ENCODE results near the gene NCAPD2.
"Not testable (repeated sequence)": the region's sequence is repeated elsewhere in the genome, so short reads cannot be mapped to it uniquely, and the experiment has no call there.

NCAPD2 gene

GRCh38 chr12:6552140-6552551 lies 58.2 kb downstream of the NCAPD2 start:
- no peak for DNase-seq

DNA sequence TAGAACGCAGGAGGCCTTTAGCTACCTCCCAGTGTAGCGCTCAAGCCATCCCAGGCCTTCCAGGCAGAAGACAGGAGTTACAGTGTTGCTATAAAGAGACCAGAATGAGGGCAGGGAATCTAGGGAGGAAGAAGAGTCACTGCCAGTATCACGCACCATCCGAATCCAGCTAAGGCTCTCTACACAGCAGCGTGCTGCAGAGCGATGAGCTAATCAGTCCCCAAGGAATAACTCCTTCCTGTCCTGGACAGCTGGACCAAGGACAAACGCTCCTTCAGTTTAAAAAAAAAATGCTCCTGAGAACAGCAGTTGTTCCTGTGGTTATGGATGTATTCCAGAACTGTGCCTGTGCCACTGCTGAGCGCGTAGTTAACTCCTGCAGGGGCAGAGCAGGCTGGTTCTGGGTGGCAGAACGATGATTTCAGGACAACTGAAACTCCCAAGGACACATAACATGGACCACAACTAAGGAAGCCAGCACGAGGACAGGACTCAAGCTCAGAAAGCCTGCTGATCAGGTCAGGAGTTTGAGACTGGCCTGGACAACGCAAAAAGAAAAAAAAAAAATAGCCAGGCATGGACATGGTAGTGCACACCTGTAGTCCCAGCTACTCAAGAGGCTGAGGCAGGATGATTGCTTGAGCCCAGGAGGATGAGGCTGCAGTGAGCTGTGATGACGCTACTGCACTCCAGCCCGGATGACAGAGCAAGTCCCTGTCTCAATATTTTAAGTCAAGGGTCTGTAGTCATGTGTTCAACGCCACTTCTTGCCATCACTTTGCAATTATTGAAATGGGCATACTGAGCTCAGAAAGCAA lies 59.4 kb downstream of the NCAPD2 start:
- no peak for DNase-seq

DNA sequence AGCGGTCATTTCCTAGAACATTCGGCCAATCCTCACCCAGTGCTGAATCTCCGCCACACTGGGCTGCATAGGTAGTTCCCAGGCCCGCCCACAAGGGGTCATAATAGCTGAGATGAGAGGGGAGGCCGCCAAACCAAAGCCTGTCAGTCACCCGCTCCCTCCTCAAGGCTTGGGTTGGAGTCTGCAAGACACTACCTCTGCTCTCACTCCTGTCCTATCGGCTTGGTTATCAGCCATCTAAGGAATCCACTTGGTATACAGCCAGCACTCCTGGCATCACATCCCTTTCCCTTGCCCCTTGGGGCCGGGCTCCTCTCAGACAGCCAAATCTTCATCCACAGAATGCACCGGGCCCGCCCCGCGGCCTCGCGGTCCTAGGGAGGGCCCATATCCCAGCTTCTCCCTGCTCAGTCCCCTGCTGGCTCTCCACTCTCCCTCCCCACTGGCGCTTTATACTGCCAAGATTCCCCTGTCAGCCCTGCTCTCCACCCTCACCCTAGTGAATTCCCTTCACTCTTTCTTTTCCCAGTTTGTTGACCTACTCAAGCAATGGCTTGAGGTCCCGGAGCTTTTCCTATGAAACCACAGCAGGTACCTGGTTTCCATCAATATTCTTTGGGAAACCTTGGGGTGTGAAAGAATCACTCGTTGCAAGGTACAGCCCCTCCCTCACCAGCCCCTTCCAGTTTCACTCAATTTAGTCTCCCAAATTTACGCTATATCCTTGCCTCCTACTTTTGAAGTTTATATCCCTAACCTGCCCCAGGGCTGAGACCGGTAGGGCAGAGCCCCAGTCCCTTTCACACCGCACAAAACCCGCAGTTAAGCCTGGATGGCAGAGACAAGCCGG lies 60.5 kb downstream of the NCAPD2 start:
- DNase-seq = peak; percentile 75

DNA sequence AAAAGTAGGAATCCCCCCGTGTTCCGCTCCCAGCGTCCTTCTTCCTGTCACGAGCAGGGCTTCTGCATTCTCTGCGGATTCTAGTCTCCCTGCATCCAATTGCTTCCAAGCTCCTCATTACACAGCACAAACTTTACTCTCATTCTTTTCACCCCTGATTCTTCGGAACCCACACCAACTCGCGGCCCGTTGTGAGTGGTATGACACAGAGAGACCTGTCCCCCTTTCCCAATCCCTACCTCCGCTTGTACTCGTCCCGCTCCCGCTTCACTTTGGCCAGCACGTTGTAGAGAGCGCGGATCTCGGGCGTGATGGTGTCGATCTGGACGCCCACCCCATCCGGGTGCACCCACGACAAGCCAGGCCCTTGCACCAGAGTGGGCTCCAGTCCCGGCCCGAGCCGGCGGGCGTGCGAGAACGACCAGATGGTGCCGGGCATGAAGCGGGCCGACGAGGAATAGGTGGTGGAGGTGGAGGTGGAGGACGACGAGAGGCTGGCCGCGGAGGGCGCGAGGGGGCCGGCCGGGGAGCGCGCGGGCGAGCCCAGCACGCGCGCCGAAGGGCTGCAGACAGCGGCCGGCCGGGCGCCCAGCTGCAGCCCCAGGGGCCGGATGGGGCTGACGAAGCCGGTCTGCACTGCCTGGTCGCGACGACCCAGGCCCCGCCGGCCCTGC lies 61.3 kb downstream of the NCAPD2 start:
- DNase-seq = no peak

- not testable (repeated sequence) for DNase-seq
Measured at GRCh38 chr12:6556496-6556817, 62.6 kb downstream of the NCAPD2 start.

DNA sequence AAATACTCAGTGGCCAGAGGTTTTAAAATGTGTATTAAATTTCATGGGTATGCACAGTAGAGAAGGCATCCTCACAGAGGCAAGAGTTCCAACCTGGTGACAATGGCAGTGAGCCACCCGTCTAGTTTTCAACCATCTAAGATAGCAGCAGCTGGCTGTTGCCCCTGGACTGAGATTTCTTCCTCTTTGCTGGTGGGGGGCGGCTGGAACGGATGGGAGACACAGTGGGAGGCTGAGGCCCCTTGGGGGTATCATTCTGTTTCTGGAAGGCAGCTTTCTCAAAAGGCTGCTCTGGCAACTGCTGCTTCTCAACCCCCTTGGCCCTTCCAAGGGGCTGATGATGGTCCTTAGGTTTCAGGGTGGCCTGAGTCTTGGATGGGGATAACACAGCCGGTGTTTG lies 63.0 kb downstream of the NCAPD2 start:
- DNase-seq = no peak

- peak; percentile 80 for DNase-seq
Measured at GRCh38 chr12:6558014-6558760, 64.3 kb downstream of the NCAPD2 start.

DNA sequence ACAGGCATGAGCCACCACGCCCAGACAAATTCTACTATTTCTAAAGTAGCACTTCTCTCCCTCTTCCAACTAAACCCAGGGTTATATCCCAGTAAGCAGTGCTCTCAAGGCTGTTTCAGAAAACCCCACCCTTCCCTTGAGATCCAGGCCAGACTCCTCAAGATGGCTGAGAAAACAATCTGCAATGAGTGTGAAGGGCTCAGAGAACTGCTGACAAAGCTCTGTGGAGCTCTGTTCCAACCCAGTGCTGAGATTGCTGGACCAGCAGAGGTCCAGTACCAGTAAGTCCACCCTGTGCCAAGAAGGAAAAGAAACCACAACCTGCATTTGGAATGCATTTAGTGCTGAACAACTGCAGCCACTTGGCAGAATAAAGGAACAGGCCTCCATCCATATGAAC lies 65.6 kb downstream of the NCAPD2 start:
- DNase-seq = no peak

DNA sequence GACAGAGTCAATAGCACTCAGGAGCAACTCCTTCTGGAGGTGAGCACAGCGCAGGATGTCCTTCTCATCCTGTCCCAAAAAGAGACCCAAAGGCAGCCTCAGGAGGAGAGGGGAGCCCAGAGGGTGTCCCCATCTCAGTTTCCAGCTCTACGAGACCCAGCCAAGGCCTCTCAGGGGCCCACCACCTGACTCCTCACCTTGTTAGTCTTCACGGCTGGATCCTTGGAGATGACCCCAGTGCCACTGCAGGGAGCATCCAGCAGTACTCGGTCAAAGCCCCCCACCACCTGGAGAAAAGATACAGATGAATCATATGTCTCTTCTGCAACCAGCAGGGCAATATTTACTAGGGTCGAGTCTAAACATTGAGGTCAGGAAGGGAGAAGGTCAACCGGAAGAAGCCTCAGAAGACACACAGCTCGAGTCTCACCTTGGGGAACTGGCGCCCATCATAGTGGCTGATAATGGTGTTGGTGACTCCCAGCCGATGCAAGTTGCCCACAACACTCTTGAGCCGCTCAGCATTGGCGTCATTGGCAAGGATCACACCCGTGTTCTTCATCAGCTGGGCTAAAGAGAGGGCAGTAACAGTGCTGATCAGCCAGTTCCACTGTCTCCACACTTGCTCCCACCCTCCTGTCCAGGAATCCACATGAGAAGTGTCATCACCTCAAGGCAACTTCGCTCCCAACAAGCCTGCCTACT lies 66.8 kb downstream of the NCAPD2 start:
- no peak for DNase-seq

- no peak for DNase-seq
Measured at GRCh38 chr12:6562881-6563280, 69.0 kb downstream of the NCAPD2 start.

- DNase-seq = peak; percentile 67
Measured at GRCh38 chr12:6563448-6564050, 69.6 kb downstream of the NCAPD2 start.

GRCh38 chr12:6567112-6567670 lies 73.3 kb downstream of the NCAPD2 start:
- no peak for DNase-seq

GRCh38 chr12:6569312-6569711 lies 75.4 kb downstream of the NCAPD2 start:
- DNase-seq = no peak

DNA sequence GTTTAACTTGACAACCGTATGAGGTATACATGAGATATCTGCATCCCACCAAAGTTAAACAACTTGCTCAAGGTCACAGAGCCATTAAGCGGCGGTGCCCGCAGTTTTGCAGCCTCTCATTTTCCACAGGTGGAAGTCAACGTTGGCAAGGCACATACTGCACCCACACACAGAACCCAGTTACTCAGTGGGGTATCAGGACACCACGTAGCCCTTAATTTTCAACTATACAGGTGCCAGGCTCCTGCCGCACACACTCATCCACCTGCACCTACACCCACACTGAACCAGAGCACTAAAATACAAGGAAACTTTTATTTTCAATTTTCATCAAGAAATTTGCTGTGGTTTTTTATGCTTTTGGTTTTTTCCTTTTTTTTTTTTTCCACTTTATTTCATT lies 75.9 kb downstream of the NCAPD2 start:
- DNase-seq = no peak

DNA sequence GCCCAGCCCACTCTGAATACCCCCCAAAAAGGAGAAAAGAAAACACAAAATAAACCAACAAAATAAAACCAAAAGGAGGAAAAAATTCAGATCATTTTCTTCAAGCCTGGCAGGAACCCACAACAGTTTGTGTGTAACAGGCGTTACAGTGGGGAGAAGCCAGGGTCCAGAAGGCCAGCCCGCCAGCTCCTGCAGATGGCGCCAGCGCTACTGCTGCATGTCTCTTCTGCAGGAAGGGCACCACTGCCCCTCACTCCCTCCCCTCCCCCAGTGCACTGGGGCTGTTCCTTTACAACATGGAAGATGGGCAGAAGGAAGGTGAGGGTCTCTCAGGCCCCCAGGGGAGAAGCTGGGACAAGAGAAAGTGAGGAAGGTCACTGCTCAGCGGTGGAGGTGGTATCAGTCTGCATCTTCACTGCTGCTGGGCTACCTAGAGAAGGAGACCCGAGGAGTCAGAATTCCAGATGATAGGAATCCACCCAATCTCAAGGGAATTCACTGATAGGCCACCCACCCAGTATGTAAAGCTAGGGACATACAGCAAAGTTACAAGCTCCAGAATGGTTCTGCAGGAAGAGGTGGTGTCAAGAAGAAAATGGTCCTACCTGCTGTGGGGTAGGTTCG lies 76.5 kb downstream of the NCAPD2 start:
- peak; percentile 52 for DNase-seq

- DNase-seq = no peak
Measured at GRCh38 chr12:6573001-6573400, 79.1 kb downstream of the NCAPD2 start.

- no peak for DNase-seq
Measured at GRCh38 chr12:6574576-6575295, 80.8 kb downstream of the NCAPD2 start.

DNA sequence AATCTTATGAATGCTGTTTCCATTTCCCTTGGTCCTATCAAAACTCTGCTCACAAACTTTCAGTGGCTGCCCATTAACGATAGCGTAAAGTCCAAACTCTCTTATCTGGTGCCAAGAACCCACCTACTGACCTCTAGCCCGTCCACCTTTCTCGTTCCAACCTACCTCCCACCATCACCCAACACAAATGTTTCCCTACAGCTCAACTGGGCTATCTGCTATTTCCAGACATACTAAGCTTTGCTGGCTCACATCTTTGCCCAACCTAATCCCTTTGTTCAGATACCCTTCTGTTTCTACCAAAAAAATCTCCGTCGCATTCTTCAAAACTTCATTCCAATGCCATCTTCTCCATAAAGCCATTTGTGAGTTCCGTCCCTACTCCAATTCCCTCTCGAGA lies 81.7 kb downstream of the NCAPD2 start:
- DNase-seq = no peak

Data from CD4-positive, alpha-beta T cell treated with Interleukin-21 for 1 hour (primary cell).